SK-N-SH (cell line): Measurements from ENCODE around the gene CTSZ. TPM values are rescaled to one million over a fixed set of nuclear protein-coding genes. Genes with fewer than 3 reads are reported as not detected.

Source experiments
- CTCF ChIA-PET: fragments of 300-600, 350-600 bp; formaldehyde crosslinking; extraction: SDS; loops from one replicate; lab custom pipeline; 2021; lab: Yijun Ruan, JAX
- POLR2A ChIA-PET: fragments of 350-600 bp; sonication (Branson Sonifier 250); formaldehyde crosslinking; extraction: SDS; loops from one replicate; lab custom pipeline; 2020; ENCODE audit warnings: antibody characterized with exemption, inconsistent platforms; lab: Yijun Ruan, JAX
- DNase-seq: peaks from one replicate; pipeline ENCODE4 v3.0.0; 2012
- H2AFZ ChIP-seq: fragments of 200-600 bp; sonication (generic); 2 replicates; pipeline ENCODE4 v1.8.1; 2016; ENCODE audit warnings: antibody characterized with exemption, mild to moderate bottlenecking, low read depth
- H3F3A ChIP-seq: fragments of 200-600 bp; sonication (generic); replicated peaks from 2 replicates; pipeline ENCODE3; 2016; ENCODE audit warnings: antibody characterized with exemption, mild to moderate bottlenecking; ENCODE audit not compliant: insufficient read depth
- H3K27ac ChIP-seq, 2 experiments: fragments of 200-500 bp in 1 of 2; fragments of 200-600 bp in 1 of 2; sonication (Bioruptor generic) in 1 of 2; sonication (generic), shearing (Covaris generic) in 1 of 2; 2 replicates each; pipeline versions ENCODE4 v1.5.1 to v1.6.1; 2014 to 2016; ENCODE audit warnings: low read depth in 2 of 2, inconsistent platforms in 1 of 2, low read length in 1 of 2, mild to moderate bottlenecking in 1 of 2, mixed read lengths in 1 of 2
- H3K27me3 ChIP-seq: fragments of 200-600 bp; sonication (generic), shearing (Covaris generic); 2 replicates; pipeline ENCODE4 v1.6.1; 2016; ENCODE audit warnings: mixed run types; ENCODE audit not compliant: insufficient read depth
- H3K36me3 ChIP-seq, 2 experiments: fragments of 200-500 bp in 1 of 2; fragments of 200-600 bp in 1 of 2; sonication (Bioruptor generic) in 1 of 2; sonication (generic) in 1 of 2; replicated peaks in 1 of 2; 2 replicates each; pipeline versions ENCODE3 to v1.5.1; 2014 to 2016; ENCODE audit warnings: low read length in 1 of 2, mild to moderate bottlenecking in 1 of 2; ENCODE audit not compliant: insufficient read depth in 2 of 2, control insufficient read depth in 1 of 2
- H3K4me1 ChIP-seq, 2 experiments: fragments of 200-500 bp in 1 of 2; fragments of 200-600 bp in 1 of 2; sonication (Bioruptor generic) in 1 of 2; sonication (generic), shearing (Covaris generic) in 1 of 2; 2 replicates each; pipeline versions ENCODE4 v1.5.1 to v1.6.1; 2014 to 2016; ENCODE audit warnings: low read depth in 1 of 2, low read length in 1 of 2, mixed run types in 1 of 2; ENCODE audit not compliant: insufficient read depth in 2 of 2, control insufficient read depth in 1 of 2
- H3K4me2 ChIP-seq: fragments of 200-600 bp; sonication (generic), shearing (Covaris generic); 2 replicates; pipeline ENCODE4 v1.6.1; 2017; ENCODE audit warnings: mixed run types
- H3K4me3 ChIP-seq, 2 experiments: fragments of 200-500 bp in 1 of 2; fragments of 200-600 bp in 1 of 2; sonication (Bioruptor generic) in 1 of 2; sonication (generic), shearing (Covaris generic) in 1 of 2; 2 replicates each; pipeline versions ENCODE4 v1.5.1 to v1.8.1; 2014 to 2016; ENCODE audit warnings: low read depth in 2 of 2, inconsistent platforms in 1 of 2, low read length in 1 of 2, mild to moderate bottlenecking in 1 of 2, mixed read lengths in 1 of 2, moderate library complexity in 1 of 2
- H3K79me2 ChIP-seq: fragments of 200-600 bp; sonication (generic); 2 replicates; pipeline ENCODE4 v1.8.1; 2017; ENCODE audit warnings: mild to moderate bottlenecking; ENCODE audit not compliant: insufficient read depth
- H3K9ac ChIP-seq: fragments of 200-600 bp; sonication (generic); 2 replicates; pipeline ENCODE4 v1.6.1; 2017; ENCODE audit warnings: mixed run types
- H3K9me2 ChIP-seq: fragments of 200-600 bp; sonication (generic); 2 replicates; pipeline ENCODE4 v1.6.1; 2017; ENCODE audit warnings: mixed run types
- H3K9me3 ChIP-seq: fragments of 200-600 bp; sonication (generic); 2 replicates; pipeline ENCODE4 v1.6.1; 2017; ENCODE audit warnings: mixed run types, mild to moderate bottlenecking, moderate library complexity
- H4K20me1 ChIP-seq: fragments of 200-600 bp; sonication (generic); 2 replicates; pipeline ENCODE4 v1.6.1; 2017; ENCODE audit warnings: mild to moderate bottlenecking, mixed run types; ENCODE audit not compliant: insufficient read depth
- CHD2 ChIP-seq: fragments of 150-350 bp; IDR thresholded peaks from 2 replicates; pipeline ENCODE4 v1.6.1; 2018; ENCODE audit warnings: low read length; ENCODE audit not compliant: partially characterized antibody
- ELF1 ChIP-seq: IDR thresholded peaks from 2 replicates; pipeline ENCODE4 v1.4.0; 2012
- EP300 ChIP-seq, 2 experiments: IDR thresholded peaks; 2 replicates each; pipeline versions ENCODE4 v1.4.0 to v1.6.1; 2012; ENCODE audit warnings: borderline replicate concordance in 1 of 2, low read depth in 1 of 2, low read length in 1 of 2
- EZH2phosphoT487 ChIP-seq: fragments of 200-600 bp; sonication (generic); IDR thresholded peaks from 2 replicates; pipeline ENCODE4 v1.6.1; 2017; ENCODE audit warnings: low read depth, mixed run types, mild to moderate bottlenecking, antibody characterized with exemption, moderate library complexity, borderline replicate concordance
- FOSL2 ChIP-seq: IDR thresholded peaks from 2 replicates; pipeline ENCODE4 v1.4.0; 2012; ENCODE audit warnings: low read depth, mild to moderate bottlenecking, moderate library complexity, borderline replicate concordance
- FOXJ3 ChIP-seq: sonication (generic); formaldehyde crosslinking; IDR thresholded peaks from 2 replicates; pipeline ENCODE4 v1.5.1; 2020; ENCODE audit warnings: mild to moderate bottlenecking, missing genetic modification reagents
- FOXM1 ChIP-seq: IDR thresholded peaks from 2 replicates; pipeline ENCODE4 v1.4.0; 2012; ENCODE audit warnings: low read depth, mild to moderate bottlenecking
- NRF1 ChIP-seq: IDR thresholded peaks from 2 replicates; pipeline ENCODE4 v1.6.1; 2012; ENCODE audit warnings: low read depth, mild to moderate bottlenecking, low read length
- RAD21 ChIP-seq: IDR thresholded peaks from 2 replicates; pipeline ENCODE4 v1.6.1; 2012; ENCODE audit warnings: mild to moderate bottlenecking, low read length
- RCOR1 ChIP-seq: fragments of 150-350 bp; IDR thresholded peaks from 2 replicates; pipeline ENCODE4 v1.6.1; 2017; ENCODE audit warnings: antibody characterized with exemption, low read length
- RFX5 ChIP-seq: IDR thresholded peaks from 2 replicates; pipeline ENCODE4 v1.6.1; 2012; ENCODE audit warnings: mild to moderate bottlenecking, improper control_type of control experiment, low read length
- RXRA ChIP-seq: IDR thresholded peaks from 2 replicates; pipeline ENCODE4 v1.4.0; 2012; ENCODE audit warnings: low read depth, mild to moderate bottlenecking, borderline replicate concordance
- TCF12 ChIP-seq: IDR thresholded peaks from 2 replicates; pipeline ENCODE4 v1.4.0; 2012
- TEAD4 ChIP-seq: IDR thresholded peaks from 2 replicates; pipeline ENCODE4 v1.4.0; 2012; ENCODE audit warnings: mild to moderate bottlenecking, borderline replicate concordance; ENCODE audit not compliant: insufficient read depth
- WGBS: methylation state at CpG from one replicate; pipeline ENCODE4 v1.1.6; 2017; ENCODE audit warnings: low lambda C conversion rate; 5-methylcytosine and 5-hydroxymethylcytosine counted together
- polyA plus RNA-seq, 3 experiments: library from polyadenylated mRNA; depleted of rRNA; stranded (reverse); fragments of >200 nt; gene quantifications; 2 replicates each; pipeline ENCODE4 v1.2.3, GENCODE V29; 2012
- TF ChIP-seq, protein P1 (sequence below): IDR thresholded peaks from 2 replicates; pipeline ENCODE4; 2012
- TF ChIP-seq, protein P2 (sequence below): IDR thresholded peaks from 2 replicates; pipeline ENCODE4 v1.4.0; 2012; ENCODE audit warnings: low read depth
- TF ChIP-seq, protein P3 (sequence below): fragments of 200-600 bp; sonication (generic); IDR thresholded peaks from 2 replicates; pipeline ENCODE4 v1.6.1; 2017; ENCODE audit warnings: antibody characterized with exemption, mild to moderate bottlenecking, moderate library complexity
- TF ChIP-seq, protein P4 (sequence below): fragments of 150-350 bp; IDR thresholded peaks from 2 replicates; pipeline ENCODE4 v1.6.1; 2016; ENCODE audit warnings: mild to moderate bottlenecking, low read depth, low read length

CTSZ gene
- polyA plus RNA-seq, 1 of the 3 experiments (the other 2 are of a cell fraction) = 0.03 TPM

DNA sequence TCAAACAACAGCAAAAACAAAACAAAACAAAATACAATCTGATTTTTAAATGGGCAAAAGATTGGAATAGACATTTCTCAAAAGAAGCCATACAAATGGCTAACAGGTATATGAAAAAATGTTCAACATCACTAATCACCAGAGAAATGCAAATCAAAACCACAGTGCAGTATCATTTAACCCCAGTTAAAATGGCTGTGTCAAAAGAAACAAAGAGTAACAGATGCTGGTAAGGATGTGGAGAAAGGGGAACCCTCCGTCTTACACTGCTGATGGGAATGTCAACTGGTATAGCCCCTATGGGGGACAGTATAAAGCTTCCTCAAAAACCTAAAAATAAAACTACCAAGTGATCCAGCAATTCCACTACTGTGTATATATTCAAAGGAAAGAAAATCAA, 36.9 kb downstream of the CTSZ start:
- no peak overlapping the region for H2AFZ ChIP-seq
- POLR2A ChIA-PET = no interaction called here
- WGBS = 44% methylated on average over 1 of the region's 1 CpG
- H3K9ac ChIP-seq = no peak overlapping the region
- H3K79me2 ChIP-seq = no peaks in the 10 kb centered on the region
- no peaks in the 10 kb centered on the region for H4K20me1 ChIP-seq
- no peak for TF ChIP-seq RCOR1
- TF ChIP-seq CHD2 = no peak
- no peaks in the 10 kb centered on the region for H3K27me3 ChIP-seq
- H3K4me1 ChIP-seq = no peaks in the 10 kb centered on the region
- no peak overlapping the region for H3K4me3 ChIP-seq
- no peaks in the 10 kb centered on the region for H3K9me2 ChIP-seq
- CTCF ChIA-PET = no interaction called here
- DNase-seq = no peak
- H3K4me2 ChIP-seq = no peak overlapping the region
- H3F3A ChIP-seq = no peaks in the 10 kb centered on the region
- no peak overlapping the region for H3K27ac ChIP-seq
- no peaks in the 10 kb centered on the region; the same call in 1 of the 2 replicates for H3K9me3 ChIP-seq
- no peaks in the 10 kb centered on the region for H3K36me3 ChIP-seq

DNA sequence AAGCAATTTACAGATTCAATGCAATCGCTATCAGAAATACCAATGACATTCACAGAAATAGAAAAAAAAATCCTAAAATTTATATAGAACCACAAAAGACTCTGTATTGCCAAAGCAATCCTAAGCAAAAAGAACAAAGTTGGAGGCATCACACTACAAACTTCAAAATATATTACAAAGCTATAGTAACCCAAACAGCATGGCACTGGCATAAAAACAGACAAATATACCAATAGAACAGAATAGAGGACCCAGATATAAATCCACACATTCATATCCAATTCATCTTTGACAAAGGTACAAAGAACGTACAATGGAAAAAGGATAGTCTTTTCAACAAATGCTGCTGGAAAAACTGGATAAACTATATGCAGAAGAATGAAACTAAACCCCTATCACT, 37.6 kb downstream of the CTSZ start:
- no peaks in the 10 kb centered on the region for H3K27me3 ChIP-seq
- ChIA-PET CTCF (no interaction called here), POLR2A (interaction anchor here (0.7 kb wide), 1 partner anchor 249 kb away, joined by 4 read pairs; no protein-coding TSS in a partner anchor)
- no peaks in the 10 kb centered on the region for H3K79me2 ChIP-seq
- H3K9me2 ChIP-seq = no peaks in the 10 kb centered on the region
- H4K20me1 ChIP-seq = no peaks in the 10 kb centered on the region
- 19% methylated on average over 2 of the region's 2 CpGs for WGBS
- H3K36me3 ChIP-seq = no peaks in the 10 kb centered on the region
- no peaks in the 10 kb centered on the region for H3K4me1 ChIP-seq
- no peaks in the 10 kb centered on the region; the same call in 1 of the 2 replicates for H3K9me3 ChIP-seq
- TF ChIP-seq, protein P1, sequence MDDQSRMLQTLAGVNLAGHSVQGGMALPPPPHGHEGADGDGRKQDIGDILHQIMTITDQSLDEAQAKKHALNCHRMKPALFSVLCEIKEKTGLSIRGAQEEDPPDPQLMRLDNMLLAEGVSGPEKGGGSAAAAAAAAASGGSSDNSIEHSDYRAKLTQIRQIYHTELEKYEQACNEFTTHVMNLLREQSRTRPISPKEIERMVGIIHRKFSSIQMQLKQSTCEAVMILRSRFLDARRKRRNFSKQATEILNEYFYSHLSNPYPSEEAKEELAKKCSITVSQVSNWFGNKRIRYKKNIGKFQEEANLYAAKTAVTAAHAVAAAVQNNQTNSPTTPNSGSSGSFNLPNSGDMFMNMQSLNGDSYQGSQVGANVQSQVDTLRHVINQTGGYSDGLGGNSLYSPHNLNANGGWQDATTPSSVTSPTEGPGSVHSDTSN = no peak
- TF ChIP-seq TEAD4 = no peak
- no peak for DNase-seq
- no peaks in the 10 kb centered on the region for H3F3A ChIP-seq
- no peak overlapping the region for H3K4me2 ChIP-seq
- H3K27ac ChIP-seq = no peak overlapping the region
- H3K4me3 ChIP-seq = no peak overlapping the region
- H2AFZ ChIP-seq = no peak overlapping the region
- H3K9ac ChIP-seq = no peak overlapping the region

DNA sequence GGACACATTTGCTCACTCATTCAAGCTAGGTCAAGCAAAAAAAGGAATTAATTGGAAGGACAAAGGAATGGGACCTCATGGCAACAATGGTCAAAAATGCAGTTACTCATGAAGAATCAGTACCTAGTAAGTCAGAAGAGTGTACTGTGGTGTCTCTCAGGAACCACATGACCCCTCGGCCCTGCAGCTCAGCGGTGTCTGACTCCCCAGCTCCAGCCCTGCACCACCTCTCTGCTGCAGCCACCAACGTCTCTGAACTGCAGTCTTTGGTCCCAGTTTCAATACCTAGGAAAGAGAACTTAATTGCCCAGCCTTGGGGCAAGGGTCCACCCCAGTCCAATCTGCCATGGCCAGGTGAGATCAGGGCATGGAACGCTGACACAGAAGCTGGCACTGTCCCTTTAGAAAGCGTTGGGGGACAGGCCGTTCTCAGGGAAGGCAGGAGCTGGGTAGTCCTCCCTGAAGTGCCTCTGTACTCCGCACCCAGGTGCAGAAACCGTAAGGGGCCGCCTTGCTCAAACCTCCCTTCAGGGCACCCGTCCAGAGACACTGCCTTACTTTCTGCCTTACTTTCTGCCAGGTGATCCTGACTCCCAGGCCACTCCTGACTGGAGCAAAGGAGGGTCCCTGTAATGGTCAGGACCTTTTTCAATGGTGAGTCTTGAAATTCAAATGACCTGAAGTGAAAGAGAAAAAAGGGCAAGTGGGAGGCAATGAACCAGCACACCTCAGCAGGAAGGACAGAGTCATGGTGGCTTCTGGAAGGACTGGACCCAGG, 39.2 kb downstream of the CTSZ start:
- H2AFZ ChIP-seq = no peak overlapping the region
- POLR2A ChIA-PET = no interaction called here
- no peaks in the 10 kb centered on the region for H3K36me3 ChIP-seq
- H3K27ac ChIP-seq = no peak overlapping the region
- H4K20me1 ChIP-seq = no peaks in the 10 kb centered on the region
- WGBS = 62% methylated on average over 10 of the region's 10 CpGs
- no peak overlapping the region for H3K4me2 ChIP-seq
- no peaks in the 10 kb centered on the region for H3K27me3 ChIP-seq
- no peaks in the 10 kb centered on the region for H3K79me2 ChIP-seq
- no peak overlapping the region for H3K9ac ChIP-seq
- H3F3A ChIP-seq = no peaks in the 10 kb centered on the region
- H3K4me3 ChIP-seq = no peak overlapping the region
- no peaks in the 10 kb centered on the region for H3K9me2 ChIP-seq
- no peaks in the 10 kb centered on the region; the same call in 1 of the 2 replicates for H3K9me3 ChIP-seq
- CTCF ChIA-PET = interaction anchor here (0.8 kb wide), 1 partner anchor 29 kb away, joined by 3 read pairs; no protein-coding TSS in a partner anchor
- no peak for DNase-seq
- no peaks in the 10 kb centered on the region for H3K4me1 ChIP-seq
- no peak for TF ChIP-seq RFX5
- TF ChIP-seq, protein P2, sequence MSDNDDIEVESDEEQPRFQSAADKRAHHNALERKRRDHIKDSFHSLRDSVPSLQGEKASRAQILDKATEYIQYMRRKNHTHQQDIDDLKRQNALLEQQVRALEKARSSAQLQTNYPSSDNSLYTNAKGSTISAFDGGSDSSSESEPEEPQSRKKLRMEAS = no peak
- TF ChIP-seq TEAD4 = no peak
- no peak for TF ChIP-seq FOXJ3 (CRISPR knock-in tag)
- TF ChIP-seq FOXM1 = no peak
- TF ChIP-seq RXRA = no peak
- no peak for TF ChIP-seq RAD21
- no peak for TF ChIP-seq NRF1
- TF ChIP-seq EP300 (IDR thresholded peaks at IDR 0.05; ENCODE audit: borderline replicate concordance in 1 of 2, low read depth in 1 of 2, low read length in 1 of 2) = no peak
- TF ChIP-seq, protein P3, sequence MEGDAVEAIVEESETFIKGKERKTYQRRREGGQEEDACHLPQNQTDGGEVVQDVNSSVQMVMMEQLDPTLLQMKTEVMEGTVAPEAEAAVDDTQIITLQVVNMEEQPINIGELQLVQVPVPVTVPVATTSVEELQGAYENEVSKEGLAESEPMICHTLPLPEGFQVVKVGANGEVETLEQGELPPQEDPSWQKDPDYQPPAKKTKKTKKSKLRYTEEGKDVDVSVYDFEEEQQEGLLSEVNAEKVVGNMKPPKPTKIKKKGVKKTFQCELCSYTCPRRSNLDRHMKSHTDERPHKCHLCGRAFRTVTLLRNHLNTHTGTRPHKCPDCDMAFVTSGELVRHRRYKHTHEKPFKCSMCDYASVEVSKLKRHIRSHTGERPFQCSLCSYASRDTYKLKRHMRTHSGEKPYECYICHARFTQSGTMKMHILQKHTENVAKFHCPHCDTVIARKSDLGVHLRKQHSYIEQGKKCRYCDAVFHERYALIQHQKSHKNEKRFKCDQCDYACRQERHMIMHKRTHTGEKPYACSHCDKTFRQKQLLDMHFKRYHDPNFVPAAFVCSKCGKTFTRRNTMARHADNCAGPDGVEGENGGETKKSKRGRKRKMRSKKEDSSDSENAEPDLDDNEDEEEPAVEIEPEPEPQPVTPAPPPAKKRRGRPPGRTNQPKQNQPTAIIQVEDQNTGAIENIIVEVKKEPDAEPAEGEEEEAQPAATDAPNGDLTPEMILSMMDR = no peak
- TF ChIP-seq TCF12 = no peak
- TF ChIP-seq, protein P4, sequence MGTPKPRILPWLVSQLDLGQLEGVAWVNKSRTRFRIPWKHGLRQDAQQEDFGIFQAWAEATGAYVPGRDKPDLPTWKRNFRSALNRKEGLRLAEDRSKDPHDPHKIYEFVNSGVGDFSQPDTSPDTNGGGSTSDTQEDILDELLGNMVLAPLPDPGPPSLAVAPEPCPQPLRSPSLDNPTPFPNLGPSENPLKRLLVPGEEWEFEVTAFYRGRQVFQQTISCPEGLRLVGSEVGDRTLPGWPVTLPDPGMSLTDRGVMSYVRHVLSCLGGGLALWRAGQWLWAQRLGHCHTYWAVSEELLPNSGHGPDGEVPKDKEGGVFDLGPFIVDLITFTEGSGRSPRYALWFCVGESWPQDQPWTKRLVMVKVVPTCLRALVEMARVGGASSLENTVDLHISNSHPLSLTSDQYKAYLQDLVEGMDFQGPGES = no peak
- no peak for TF ChIP-seq ELF1
- TF ChIP-seq EZH2phosphoT487 = no peak
- TF ChIP-seq FOSL2 = no peak
- TF ChIP-seq CHD2 = no peak
